ENCODE results near the gene WFDC1. TPM values are rescaled to one million over a fixed set of nuclear protein-coding genes. Genes with fewer than 3 reads are reported as not detected.

The WFDC1 gene
- total and polyA plus RNA-seq, 2 experiments from 2014 or later = 0.76 to 0.95 TPM

- Histone ChIP-seq H3K36me3 (ENCODE audit: insufficient read depth) (no peaks in the 10 kb centered on the region), H2AFZ (no peak overlapping the region), H3K4me3 (no peak overlapping the region), H3K4me1 (ENCODE audit: insufficient read depth) (no peaks in the 10 kb centered on the region), H3F3A (replicated peaks; ENCODE audit: low read depth) (no peaks in the 10 kb centered on the region), H4K20me1 (replicated peaks; ENCODE audit: insufficient read depth) (no peaks in the 10 kb centered on the region), H3K9me2 (ENCODE audit: insufficient read depth) (no peaks in the 10 kb centered on the region), H3K4me2 (no peak overlapping the region), H3K27me3 (ENCODE audit: insufficient read depth) (no peaks in the 10 kb centered on the region), H3K27ac (ENCODE audit: low read depth) (no peak overlapping the region), H3K79me2 (replicated peaks; ENCODE audit: insufficient read depth) (no peaks in the 10 kb centered on the region)
- TF ChIP-seq ZNF114 (CRISPR knock-in tag; IDR thresholded peaks at IDR 0.05) = no peak
- no peak for TF ChIP-seq EZH2 (IDR thresholded peaks at IDR 0.05; ENCODE audit: low read depth, unreplicated experiment)
- no peak for TF ChIP-seq NANOG (IDR thresholded peaks at IDR 0.05; ENCODE audit: borderline replicate concordance)
- no peak for TF ChIP-seq STAT1 (IDR thresholded peaks at IDR 0.05; ENCODE audit: unreplicated experiment)
- H3K4me1 Mint-ChIP-seq = peaks cover 6% of the 10 kb centered on the region
- H3K36me3 Mint-ChIP-seq (ENCODE audit: low read depth) = no peaks in the 10 kb centered on the region
- no peaks in the 10 kb centered on the region for H3K9me3 Mint-ChIP-seq
- H3K27me3 Mint-ChIP-seq (ENCODE audit: insufficient read depth, low read depth, poor library complexity) = peaks cover 2% of the 10 kb centered on the region
- no peak overlapping the region for H3K4me3 Mint-ChIP-seq
- DNase-seq (ENCODE audit: low spot score) (no peak), ATAC-seq (no peak)
- no peak overlapping the region for H3K27ac Mint-ChIP-seq
Measured at GRCh38 chr16:84329016-84329415, 34.3 kb downstream of the WFDC1 start.

DNA sequence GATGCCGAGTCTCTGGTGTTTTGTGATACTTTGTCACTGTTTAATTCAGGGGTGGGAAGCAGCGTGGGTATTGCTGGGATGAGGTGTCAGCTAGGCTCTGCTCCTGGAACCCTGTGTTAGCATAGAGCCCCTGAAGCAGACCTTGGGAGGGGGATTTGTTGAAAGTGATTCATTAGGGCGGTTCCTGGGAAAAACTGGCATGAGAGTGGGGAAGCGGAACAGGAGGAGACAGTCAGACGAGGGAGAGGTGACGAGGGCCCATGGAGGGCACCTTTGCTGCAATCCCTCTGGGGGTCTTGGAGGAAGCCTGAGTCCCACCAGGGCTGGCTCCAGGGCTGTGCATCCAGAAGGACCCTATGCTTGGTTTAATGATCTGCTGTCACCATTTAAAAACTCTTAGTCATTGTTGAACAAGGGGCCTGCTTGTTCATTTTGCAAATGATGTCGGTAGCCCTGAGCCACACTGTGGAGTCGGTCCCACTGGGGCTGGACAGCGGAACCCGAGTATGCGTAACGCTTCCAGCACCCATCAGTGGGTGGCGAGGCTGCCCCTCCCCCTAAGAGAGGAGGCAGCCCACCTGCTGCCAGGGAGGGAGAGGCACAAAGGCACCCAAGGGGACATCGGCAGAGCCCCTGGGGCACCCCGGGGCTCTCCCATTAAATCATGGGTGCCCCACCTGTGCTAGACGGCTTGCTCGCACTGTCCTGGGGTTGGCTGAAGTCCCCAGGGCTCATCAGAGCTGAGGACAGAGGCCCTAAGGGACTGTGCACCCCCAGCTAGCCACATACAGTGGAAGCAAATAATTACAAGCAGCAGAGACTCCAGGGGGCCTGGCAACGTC is 35.4 kb downstream of the WFDC1 start:
- H3K4me2 ChIP-seq = no peak overlapping the region
- H3K4me3 ChIP-seq = no peak overlapping the region
- H3K79me2 ChIP-seq (replicated peaks; ENCODE audit: insufficient read depth) = no peaks in the 10 kb centered on the region
- Mint-ChIP-seq H3K27ac (no peak overlapping the region), H3K9me3 (no peaks in the 10 kb centered on the region), H3K4me1 (peaks cover 6% of the 10 kb centered on the region), H3K4me3 (no peak overlapping the region), H3K27me3 (ENCODE audit: insufficient read depth, low read depth, poor library complexity) (peaks cover 2% of the 10 kb centered on the region), H3K36me3 (ENCODE audit: low read depth) (no peaks in the 10 kb centered on the region)
- DNase-seq (ENCODE audit: low spot score) (no peak), ATAC-seq (no peak; the same call in 2 of the 3 replicates)
- no peaks in the 10 kb centered on the region for H3F3A ChIP-seq (replicated peaks; ENCODE audit: low read depth)
- no peaks in the 10 kb centered on the region for H3K9me2 ChIP-seq (ENCODE audit: insufficient read depth)
- peak overlapping the region; percentile 69; the same call in 1 of the 2 replicates for H2AFZ ChIP-seq
- H3K27ac ChIP-seq (ENCODE audit: low read depth) = no peak overlapping the region
- no peaks in the 10 kb centered on the region for H3K27me3 ChIP-seq (ENCODE audit: insufficient read depth)
- H4K20me1 ChIP-seq (replicated peaks; ENCODE audit: insufficient read depth) = no peaks in the 10 kb centered on the region
- H3K4me1 ChIP-seq (ENCODE audit: insufficient read depth) = no peaks in the 10 kb centered on the region
- TF ChIP-seq ZNF114 (CRISPR knock-in tag; IDR thresholded peaks at IDR 0.05) (no peak), CREB1 (CRISPR knock-in tag; IDR thresholded peaks at IDR 0.05; ENCODE audit: low read depth) (no peak)
- H3K36me3 ChIP-seq (ENCODE audit: insufficient read depth) = no peaks in the 10 kb centered on the region

- no peaks in the 10 kb centered on the region for H3K9me2 ChIP-seq (ENCODE audit: insufficient read depth)
- ATAC-seq (peak; percentile 34), DNase-seq (ENCODE audit: low spot score) (no peak)
- H4K20me1 ChIP-seq (replicated peaks; ENCODE audit: insufficient read depth) = no peaks in the 10 kb centered on the region
- Mint-ChIP-seq H3K27ac (no peak overlapping the region), H3K27me3 (ENCODE audit: insufficient read depth, low read depth, poor library complexity) (peaks cover 2% of the 10 kb centered on the region), H3K36me3 (ENCODE audit: low read depth) (no peaks in the 10 kb centered on the region), H3K9me3 (no peaks in the 10 kb centered on the region), H3K4me3 (no peak overlapping the region), H3K4me1 (peaks cover 6% of the 10 kb centered on the region)
- H3K4me3 ChIP-seq = no peak overlapping the region
- H3K27me3 ChIP-seq (ENCODE audit: insufficient read depth) = no peaks in the 10 kb centered on the region
- H3K36me3 ChIP-seq (ENCODE audit: insufficient read depth) = no peaks in the 10 kb centered on the region
- no peak overlapping the region for H3K4me2 ChIP-seq
- H3K27ac ChIP-seq (ENCODE audit: low read depth) = no peak overlapping the region
- H3K4me1 ChIP-seq (ENCODE audit: insufficient read depth) = no peaks in the 10 kb centered on the region
- no peak overlapping the region for H2AFZ ChIP-seq
- no peaks in the 10 kb centered on the region for H3K79me2 ChIP-seq (replicated peaks; ENCODE audit: insufficient read depth)
- H3F3A ChIP-seq (replicated peaks; ENCODE audit: low read depth) = no peaks in the 10 kb centered on the region
- TF ChIP-seq, protein P1, sequence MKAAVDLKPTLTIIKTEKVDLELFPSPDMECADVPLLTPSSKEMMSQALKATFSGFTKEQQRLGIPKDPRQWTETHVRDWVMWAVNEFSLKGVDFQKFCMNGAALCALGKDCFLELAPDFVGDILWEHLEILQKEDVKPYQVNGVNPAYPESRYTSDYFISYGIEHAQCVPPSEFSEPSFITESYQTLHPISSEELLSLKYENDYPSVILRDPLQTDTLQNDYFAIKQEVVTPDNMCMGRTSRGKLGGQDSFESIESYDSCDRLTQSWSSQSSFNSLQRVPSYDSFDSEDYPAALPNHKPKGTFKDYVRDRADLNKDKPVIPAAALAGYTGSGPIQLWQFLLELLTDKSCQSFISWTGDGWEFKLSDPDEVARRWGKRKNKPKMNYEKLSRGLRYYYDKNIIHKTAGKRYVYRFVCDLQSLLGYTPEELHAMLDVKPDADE (IDR thresholded peaks at IDR 0.05) = no peak
- TF ChIP-seq, protein P2, sequence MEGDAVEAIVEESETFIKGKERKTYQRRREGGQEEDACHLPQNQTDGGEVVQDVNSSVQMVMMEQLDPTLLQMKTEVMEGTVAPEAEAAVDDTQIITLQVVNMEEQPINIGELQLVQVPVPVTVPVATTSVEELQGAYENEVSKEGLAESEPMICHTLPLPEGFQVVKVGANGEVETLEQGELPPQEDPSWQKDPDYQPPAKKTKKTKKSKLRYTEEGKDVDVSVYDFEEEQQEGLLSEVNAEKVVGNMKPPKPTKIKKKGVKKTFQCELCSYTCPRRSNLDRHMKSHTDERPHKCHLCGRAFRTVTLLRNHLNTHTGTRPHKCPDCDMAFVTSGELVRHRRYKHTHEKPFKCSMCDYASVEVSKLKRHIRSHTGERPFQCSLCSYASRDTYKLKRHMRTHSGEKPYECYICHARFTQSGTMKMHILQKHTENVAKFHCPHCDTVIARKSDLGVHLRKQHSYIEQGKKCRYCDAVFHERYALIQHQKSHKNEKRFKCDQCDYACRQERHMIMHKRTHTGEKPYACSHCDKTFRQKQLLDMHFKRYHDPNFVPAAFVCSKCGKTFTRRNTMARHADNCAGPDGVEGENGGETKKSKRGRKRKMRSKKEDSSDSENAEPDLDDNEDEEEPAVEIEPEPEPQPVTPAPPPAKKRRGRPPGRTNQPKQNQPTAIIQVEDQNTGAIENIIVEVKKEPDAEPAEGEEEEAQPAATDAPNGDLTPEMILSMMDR (conservative IDR thresholded peaks at IDR 0.05; ENCODE audit: low read depth in 2 of 2) = no peak
- TF ChIP-seq ZNF114 (CRISPR knock-in tag; IDR thresholded peaks at IDR 0.05) (no peak), STAT1 (IDR thresholded peaks at IDR 0.05; ENCODE audit: unreplicated experiment) (no peak), EZH2 (IDR thresholded peaks at IDR 0.05; ENCODE audit: low read depth, unreplicated experiment) (no peak), JUNB (IDR thresholded peaks at IDR 0.05; ENCODE audit: unreplicated experiment) (no peak)
Measured at GRCh38 chr16:84330685-84331050, 36.0 kb downstream of the WFDC1 start.
